Thyroid gland (tissue), 4 donors: ENCODE data around the gene MAEA.

Experiments
- CTCF ChIP-seq, 6 experiments: fragments of 200-600 bp in 3 of 6; fragments of 450-650 bp in 3 of 6; sonication (generic) in 3 of 6; IDR thresholded peaks; one replicate each; pipeline ENCODE4 v1.5.1; 2016 to 2019; ENCODE audit warnings: antibody characterized with exemption in 6 of 6, mild to moderate bottlenecking in 2 of 6, inconsistent platforms in 1 of 6, moderate library complexity in 1 of 6
- POLR2A ChIP-seq, 2 donors: fragments of 450-650 bp; IDR thresholded peaks; one replicate each; pipeline ENCODE4 v1.6.1; 2017; ENCODE audit warnings: antibody characterized with exemption in 2 of 2, mild to moderate bottlenecking in 2 of 2, moderate library complexity in 1 of 2

DNA sequence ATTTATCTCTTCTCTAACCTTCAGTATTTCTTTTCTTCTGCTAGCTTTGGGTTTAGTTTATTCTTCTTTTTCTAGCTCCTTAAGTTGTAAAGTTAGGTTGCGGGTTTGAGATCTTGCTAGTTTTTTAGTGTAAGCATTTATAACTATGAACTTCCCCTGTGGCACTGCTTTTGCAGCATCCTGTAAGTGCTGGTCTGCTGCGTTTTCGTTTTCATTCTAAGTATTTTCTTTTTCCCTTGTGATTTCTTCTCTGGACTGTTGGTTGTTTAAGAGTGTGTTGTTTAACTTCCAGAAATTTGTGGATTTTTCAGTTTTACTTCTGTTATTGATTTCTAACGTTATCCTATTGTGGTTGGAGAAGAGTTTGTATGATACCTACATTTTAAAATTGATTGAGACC, 29.7 kb upstream of the MAEA start:
- no peak for TF ChIP-seq CTCF (IDR thresholded peaks at IDR 0.05)
- no peak for TF ChIP-seq POLR2A (IDR thresholded peaks at IDR 0.05)
